Measurements from ENCODE around the gene ULK4.
"Not testable (repeated sequence)": the region's sequence is repeated elsewhere in the genome, so short reads cannot be mapped to it uniquely, and the experiment has no call there.

ULK4 gene

DNA sequence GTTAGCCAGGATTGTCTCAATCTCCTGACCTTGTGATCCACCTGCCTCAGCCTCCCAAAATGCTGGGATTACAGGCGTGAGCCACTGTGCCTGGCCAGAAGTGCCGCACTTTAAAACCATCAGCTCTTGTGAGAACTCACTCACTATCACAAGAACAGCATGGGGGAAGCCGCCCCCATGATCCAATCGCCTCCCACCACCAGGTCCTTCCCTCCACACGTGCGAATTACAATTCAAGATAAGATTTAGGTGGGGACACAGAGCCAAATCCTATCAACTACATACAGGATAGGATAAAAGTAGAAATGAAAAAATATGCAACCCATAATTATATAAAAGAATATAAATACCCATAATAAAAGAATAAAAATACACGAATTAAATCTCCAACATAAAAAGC lies 199.0 kb downstream of the ULK4 start:
- not testable (repeated sequence) for DNase-seq (ENCODE audit: low spot score)

DNA sequence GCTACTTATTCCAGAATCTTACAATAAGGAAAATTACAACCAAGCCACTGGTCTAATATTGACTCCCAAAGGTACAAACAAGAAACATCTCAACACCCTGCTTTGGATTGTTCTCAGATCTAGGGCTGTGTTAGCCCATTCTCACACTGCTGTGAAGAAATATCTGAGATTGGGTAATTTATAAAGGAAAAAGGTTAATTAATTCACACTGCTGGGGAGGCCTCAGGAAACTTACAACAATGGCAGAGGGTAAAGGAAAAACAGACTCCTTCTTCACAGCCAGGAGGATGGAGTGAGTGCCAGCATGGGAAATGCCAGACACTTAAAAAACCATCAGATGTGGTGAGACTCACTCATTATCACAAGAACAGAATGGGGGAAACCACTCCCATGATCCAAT lies 208.3 kb downstream of the ULK4 start:
- no peak for DNase-seq (ENCODE audit: low spot score)

DNA sequence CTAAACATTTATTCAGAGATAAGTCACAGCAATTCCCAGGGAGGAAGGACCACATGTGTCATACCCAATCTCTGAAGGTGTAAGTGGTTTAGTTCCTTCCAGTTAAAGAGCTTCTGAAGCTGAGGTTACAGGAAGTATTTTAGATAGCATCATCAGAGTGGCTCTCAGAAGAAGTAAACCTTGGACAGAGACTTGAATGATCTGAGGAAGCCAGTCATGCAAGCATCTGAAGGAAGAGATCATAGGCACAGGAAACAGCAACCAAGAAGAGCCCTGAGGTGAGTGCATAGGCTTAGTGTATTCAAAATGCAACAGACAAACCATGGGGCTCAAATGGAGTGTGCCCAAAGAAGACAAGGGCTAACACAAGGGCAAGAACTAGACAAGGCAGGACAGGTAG lies 210.3 kb downstream of the ULK4 start:
- no peak for DNase-seq (ENCODE audit: low spot score)

DNA sequence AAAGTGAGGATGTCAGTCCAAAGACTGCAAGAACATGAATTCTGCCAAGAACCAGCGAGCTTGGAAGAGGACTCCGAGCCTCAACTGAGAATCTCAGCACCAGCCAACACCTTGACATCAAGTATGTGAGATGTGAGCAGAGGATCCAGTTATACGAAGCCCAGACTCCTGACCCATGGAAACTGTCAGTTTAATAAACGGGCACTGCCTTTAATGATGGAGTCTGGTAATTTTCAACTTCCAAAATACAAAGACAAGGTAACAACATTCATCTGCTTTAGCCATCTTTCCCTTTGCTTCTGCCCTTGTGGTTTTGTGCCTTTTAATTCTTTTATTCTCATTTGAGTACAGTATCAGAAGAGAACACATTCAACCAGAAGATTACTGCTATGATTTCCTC lies 211.9 kb downstream of the ULK4 start:
- no peak for DNase-seq (ENCODE audit: low spot score)

DNA sequence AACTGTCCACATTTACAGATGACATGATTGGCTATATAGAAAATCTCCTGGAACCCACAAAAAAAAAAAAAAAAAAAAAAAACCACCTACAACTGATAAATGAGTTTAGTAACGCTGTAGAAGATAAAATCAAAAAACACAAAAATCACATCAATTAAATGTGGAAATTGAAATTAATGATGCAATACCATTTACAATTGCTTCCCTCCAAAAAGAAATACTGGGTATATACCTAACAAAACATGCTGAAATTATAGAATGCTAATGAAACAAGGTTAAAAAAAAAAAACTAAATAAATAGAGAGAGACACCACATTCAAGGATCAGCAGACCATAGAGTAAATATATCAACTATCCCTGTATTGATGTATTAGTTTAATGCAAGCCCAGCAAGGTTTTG lies 215.7 kb downstream of the ULK4 start:
- no peak for DNase-seq (ENCODE audit: low spot score)

DNA sequence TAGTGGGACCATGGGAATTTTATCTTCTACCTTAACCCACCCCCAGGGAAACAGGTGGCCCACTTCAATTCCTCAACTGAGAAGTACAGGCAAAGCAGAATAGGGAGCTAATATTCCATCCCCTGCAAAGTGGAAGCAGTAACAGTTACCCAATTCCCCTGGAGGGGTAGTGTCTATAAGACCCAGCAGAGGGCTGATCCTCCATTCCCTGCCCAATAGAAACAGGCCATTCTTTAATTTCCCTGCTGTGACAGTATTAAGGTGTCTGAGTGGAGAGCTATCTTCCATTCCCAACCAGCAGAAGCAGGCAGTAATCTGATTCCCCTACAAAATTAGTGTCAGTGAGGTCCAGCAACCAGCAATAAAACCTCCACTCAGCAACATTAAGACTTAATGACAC lies 219.8 kb downstream of the ULK4 start:
- DNase-seq (ENCODE audit: low spot score): no peak

DNA sequence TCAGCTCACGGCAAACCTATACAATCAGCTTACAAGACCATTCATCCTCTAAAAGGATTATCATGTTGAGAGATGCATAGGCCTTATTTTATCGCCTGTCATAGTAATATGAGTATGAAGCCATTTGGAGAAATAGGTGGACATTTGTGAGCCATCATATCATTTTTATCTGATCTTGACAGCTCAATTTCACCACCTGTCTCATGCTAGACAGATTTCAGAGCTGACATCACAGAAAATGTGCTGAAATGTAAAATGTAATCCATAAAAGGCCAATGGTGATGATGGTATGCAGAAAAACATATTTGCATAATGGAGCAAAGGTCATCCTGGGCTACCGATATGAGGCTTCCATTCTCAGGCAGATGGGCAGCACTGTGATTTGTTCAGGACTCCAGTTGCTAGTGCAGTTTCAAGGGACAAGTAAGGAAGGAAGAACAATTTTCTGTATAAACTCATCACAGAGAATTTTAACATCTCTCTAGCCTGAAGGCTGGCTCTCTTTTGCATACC lies 221.5 kb downstream of the ULK4 start:
- DNase-seq (ENCODE audit: low spot score): peak; percentile 8

DNA sequence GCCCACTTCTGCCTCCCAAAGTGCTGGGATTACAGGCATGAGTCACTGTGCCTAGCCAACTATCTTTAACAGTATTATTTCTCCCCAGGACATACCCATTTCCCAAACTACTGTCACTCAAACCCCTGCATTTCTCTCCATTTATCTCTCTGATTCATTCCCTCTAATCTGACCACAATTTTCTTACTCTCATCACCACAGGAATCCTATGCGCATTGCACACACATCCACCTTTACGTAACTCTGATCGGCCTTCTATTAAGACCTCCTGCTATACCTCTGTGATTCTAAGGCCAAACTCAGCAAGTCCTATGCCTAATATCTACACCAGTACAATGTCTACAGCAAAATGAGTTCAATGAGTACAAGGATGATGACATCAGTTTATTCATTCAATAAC lies 235.0 kb downstream of the ULK4 start:
- no peak for DNase-seq (ENCODE audit: low spot score)

DNA sequence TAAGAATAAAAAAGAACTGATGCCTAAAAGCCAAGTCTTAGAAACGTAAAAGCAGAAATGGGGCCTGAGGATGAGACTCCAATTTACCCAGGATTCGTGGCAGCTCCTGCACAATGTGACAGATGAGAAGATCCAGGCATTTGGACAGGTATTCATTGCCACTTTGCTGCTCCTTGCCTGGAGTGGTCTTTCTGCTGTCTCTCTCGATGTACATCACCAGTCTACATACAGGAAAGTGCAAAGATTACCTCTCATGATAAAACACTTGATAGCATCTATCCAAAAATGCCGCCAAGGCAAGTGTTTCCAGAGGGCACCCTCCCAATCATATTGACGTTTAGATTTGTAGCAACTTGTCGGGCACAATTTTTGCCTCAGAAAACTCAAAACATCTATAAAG lies 244.3 kb downstream of the ULK4 start:
- DNase-seq (ENCODE audit: low spot score): no peak

DNA sequence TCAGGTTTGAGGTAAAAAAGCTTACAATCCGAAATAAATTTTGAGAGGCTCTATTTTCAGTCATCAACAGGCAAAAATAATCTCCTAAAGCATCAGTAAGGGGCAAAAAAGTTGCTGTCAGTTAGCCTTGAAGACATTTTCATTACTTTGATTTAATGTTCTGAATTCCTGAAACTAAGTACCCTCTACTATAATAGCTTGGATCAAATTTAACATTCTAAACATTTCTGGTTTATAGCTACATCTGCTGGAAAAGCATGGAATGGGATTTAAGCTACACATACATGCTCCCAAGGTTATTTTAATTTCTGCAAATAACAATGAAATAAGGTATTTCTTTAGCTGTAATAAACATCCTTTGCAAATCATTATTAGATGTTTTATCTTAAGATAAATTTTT lies 245.4 kb downstream of the ULK4 start:
- no peak for DNase-seq (ENCODE audit: low spot score)

DNA sequence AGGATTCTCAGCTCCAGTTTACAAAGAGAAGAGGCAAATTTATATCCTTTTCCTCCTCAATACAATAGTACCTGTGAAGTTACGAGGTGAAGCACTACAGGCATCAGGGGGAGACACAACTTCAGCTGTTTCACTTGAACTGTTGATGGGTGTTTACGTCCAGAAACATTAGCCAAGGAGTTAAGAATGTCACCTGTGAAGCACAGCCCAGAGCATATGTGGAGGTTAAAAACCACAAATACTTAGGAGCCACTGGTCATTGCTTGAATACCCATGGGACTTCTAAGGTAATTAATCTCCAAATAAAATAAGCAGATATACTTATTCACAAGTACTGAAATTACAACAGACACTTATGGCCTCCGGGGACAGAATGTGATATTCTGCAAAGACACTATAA lies 246.5 kb downstream of the ULK4 start:
- DNase-seq (ENCODE audit: low spot score): no peak

DNA sequence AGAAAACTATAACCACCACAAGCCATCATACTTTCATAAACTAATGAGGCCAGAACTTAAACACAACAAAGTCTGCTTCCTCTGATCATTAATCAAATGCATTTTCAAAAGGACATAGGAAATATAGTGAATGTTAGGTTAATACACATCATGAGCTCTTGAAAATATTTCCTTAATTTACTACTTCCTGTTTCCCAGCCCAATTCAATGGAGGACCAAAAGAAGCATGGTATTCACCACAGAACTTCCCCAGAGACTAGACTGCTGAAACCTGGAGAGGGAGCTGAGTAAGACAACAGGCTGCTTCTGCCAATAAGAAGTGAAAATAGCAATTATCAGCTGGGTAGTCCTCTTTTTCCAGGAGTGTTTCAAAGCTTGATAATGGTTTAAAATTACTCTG lies 250.3 kb downstream of the ULK4 start:
- DNase-seq (ENCODE audit: low spot score): no peak

DNA sequence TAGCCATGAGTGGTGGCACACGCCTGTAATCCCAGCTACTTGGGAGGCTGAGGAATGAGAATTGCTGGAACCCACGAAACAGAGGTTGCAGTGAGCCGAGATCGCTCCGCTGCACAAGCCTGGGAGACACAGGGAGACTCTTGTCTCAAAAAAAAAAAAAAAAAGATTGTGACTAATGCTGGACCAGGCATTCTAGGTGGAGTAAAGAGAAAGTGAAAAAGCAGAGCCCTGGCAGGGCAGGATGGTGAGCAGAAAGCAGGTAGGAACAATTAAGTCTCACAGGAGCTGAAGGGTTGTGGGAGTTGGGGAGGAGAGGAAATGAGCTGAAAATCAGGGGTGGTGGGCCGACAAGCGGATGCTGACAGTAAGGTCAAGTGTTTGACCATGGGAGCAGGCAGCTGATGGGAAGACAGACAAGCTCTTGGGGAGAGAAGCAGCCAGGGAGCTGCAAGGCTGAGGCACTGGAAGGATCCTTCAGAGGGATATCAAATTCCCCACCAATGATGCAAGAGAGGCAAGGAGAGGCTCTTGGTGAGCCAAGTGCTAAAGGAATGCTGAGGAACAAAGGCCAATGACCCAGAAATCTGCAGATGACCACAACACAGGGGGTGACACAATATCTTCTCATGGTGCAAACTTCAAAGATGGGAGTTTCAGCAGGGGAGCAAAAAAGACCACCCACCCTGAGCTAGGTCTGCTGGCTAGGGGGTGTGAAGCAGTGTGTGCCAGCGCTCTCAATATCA lies 251.1 kb downstream of the ULK4 start:
- no peak for DNase-seq (ENCODE audit: low spot score)

DNA sequence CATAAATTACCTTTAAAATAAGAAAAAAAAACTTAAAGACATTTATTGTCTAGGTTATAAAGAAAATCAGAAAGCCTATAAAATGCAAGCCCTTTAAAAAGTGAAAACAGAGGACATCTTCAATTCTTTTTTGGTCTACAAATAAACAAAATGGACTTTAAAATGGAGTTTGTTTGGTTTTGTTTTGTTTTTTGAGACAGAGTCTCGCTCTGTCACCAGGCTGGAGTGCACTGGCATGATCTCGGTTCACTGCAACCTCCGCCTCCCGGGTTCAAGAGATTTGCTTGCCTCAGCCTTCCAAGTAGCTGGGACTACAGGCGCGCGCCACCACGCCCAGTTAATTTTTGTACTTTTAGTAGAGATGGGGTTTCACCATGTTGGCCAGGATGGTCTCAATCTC lies 252.7 kb downstream of the ULK4 start:
- not testable (repeated sequence) for DNase-seq (ENCODE audit: low spot score)

DNA sequence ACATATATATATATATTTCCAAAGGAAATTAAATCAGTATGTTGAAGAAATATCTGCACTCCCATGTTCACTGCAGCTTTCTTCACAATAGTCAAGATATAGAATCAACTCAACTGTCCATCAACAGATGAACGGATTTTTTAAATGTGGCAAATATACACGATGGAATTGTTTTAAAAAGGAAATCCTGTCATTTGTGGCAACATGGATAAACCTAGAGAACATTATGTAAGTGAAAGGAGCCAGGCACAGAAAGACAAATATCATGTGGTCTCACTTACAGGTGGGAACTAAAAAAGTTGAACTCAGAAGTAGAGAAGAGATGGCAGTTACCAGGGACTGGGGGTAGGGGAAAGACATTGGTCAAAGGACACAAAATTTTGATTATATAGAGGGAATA lies 253.7 kb downstream of the ULK4 start:
- no peak for DNase-seq (ENCODE audit: low spot score)

DNA sequence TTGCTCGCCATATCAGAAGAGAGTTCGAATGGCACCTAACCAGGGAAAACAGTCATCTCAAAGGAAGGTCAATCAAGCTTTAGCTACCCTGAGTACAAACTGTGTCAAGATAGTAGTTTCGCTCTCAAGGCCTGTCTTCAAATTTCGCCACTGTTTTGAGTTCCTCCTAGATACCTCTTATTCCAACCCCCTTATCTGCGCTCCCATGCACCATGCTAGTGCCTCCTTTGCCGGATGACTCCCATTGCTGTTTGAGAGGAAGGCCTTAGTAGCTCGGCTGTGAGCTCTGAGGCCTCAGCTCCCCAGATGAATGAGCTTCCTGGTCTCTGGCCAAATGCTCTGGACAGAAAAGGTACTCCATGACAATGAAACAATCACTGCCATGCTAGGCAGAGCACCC lies 256.0 kb downstream of the ULK4 start:
- no peak for DNase-seq (ENCODE audit: low spot score)

DNA sequence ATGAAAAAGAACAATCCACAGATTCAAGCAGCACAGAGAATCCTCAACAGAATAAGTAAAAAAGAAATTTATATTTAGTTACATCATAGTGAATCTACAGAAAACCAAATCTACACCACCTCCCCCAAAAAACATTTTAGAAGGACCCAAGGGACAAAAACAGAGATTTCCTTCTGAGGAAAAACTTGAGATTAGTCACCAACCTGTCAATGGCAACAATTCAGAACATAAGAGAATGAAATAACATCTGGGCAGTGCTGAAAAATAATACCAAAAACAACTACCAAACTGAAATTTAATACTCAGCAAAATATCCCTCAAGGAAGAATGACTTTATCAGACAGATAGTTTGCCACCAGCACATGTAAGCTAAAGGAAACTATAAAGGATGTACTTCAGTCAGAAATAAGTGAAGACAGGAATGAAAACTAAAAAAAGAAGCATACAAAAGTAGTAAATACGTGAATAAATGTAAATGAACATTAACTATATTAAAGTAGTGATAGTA lies 260.7 kb downstream of the ULK4 start:
- no peak for DNase-seq (ENCODE audit: low spot score)

DNA sequence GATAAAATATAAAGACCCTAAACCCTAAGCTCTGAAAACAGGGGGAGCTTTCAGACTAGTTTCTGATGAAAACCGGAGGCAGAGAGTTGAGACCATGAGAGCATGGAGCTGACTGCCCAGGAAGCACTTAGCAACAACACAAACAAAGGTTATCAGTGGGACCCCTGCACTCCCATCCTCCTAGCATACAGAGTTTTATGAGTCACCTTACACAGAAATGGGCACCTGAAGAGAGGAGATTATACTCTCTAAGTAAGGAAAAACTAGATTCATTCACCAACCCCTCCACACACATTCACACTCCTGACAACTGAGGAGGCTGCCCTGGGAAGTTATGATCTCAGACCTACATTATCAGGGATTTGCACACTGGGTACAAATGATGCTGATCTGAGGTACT lies 261.7 kb downstream of the ULK4 start:
- DNase-seq (ENCODE audit: low spot score): no peak

DNA sequence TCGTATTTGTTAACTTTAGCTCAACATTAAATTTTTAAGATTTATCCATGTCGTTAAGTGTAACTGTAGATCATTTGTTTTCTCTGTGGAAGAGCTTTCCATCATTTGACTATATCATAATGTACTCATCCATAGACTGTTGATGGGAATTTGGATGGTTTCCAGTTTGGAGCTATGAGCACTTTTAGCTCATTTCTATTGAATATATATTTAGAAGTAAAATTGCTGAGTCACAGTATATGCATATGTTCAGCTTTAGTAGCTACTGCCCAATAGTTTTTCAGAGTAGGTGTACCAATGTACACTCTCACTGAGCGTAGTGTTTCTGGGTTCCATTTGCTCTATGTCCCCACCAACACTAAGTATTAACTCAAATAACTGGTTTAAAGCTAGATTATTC lies 263.0 kb downstream of the ULK4 start:
- DNase-seq (ENCODE audit: low spot score): no peak

DNA sequence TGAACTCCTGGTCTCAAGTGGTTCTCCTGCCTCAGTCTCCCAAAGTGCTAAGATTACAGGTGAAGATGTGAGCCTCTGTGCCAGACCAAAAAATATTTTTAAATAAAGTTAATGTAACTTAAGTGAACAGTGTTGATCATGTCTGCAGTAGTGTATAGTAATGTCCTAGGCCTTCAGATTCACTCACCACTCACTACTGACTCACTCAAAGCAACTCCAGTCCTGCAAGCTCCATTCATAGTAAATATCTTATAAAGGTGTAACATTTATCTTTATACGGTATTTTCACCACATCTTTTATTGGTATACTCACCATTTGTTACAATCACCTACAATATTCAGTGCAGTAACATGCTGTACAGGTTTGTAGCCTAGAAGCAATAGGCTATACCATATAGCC lies 264.2 kb downstream of the ULK4 start:
- no peak for DNase-seq (ENCODE audit: low spot score)

DNA sequence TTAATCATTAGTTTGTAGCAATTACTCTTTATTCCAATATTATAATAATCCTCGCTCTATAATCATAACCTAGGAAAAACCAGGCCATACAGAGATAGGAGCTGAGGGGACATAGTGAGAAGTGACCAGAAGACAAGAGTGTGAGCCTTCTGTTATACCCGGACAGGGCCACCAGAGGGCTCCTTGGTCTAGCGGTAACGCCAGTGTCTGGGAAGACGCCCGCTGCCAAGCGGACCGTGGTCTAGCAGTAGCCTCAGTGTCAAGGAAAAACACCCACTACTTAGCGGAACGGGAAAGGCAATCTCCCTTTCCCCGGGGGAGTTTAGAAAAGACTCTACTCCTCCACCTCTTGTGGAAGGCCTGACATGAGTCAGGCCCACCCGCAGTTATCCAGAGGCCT lies 266.1 kb downstream of the ULK4 start:
- not testable (repeated sequence) for DNase-seq (ENCODE audit: low spot score)

DNA sequence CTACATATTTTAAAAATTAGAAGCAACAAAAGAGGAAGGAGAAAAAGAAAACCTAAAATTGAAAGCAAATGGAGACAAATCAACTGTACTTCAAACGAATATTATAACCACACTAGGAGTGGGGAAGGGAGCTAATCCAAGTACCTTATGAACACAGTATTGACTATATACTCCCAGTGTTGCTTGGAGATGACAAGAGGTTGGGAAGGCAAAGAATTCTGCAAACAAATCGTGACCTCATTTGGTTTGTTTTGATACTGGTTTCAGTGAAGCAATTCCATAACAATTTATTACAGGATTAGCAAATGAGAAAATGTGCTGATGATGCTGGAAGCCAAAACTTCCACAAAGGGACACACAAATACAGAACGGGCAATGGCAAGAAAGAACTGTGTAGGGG lies 268.1 kb downstream of the ULK4 start:
- no peak for DNase-seq (ENCODE audit: low spot score)

DNA sequence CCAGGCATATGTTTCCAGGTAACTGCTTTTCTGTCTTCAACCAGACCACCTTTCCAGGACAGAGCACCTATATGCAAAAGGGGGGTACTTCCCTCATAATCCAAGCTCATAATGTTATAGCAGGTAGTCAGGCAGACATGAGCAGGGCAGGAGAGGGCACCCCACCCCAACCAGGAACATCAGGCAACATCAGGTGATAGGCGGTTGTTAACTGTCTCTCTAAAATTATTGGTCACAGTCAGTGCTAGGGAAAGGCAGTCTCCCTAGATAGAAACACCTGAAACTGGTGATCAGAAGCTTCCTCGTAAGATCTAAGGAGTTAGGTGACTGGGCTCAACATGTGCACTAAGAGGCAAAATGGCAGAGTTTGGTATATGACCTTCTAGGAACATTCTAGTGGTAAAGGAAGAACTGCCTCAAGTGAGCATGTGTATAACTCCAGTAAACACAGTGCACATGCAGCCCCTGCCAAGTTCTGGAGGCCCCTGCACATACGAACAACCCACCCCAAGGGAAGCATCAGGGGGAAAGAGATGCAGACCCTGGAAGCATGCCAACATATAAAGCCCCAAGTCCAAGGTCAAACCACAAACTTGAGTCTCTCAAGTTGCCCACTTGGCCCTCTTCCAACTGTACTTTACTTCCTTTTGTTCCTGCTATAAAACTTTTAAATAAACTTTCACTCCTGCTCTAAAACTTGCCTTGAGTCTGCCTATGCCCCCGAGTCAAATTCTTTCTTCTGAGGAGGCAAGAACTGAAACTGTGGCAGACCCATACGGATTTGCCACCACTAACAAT lies 270.9 kb downstream of the ULK4 start:
- DNase-seq (ENCODE audit: low spot score): no peak
